ENCODE measurements around the gene MS4A7. TPM values are rescaled to one million over a fixed set of nuclear protein-coding genes. Genes with fewer than 3 reads are reported as not detected.

Gene MS4A7
- total RNA-seq, 1 experiment from 2014 or later: not detected

Other genes with a start within 250 kb of the MS4A7 start
- gene MS4A6A, start 195.4 kb upstream of the MS4A7 start, total RNA-seq (2014; rRNA removed): not detected in 2 replicates
- gene MS4A4E, start 135.4 kb upstream of the MS4A7 start, total RNA-seq (2014; rRNA removed): not detected in 2 replicates
- not detected in 2 replicates for gene MS4A4A, start 97.9 kb upstream of the MS4A7 start, total RNA-seq (2014; rRNA removed)
- gene MS4A6E, start 51.3 kb upstream of the MS4A7 start, total RNA-seq (2014; rRNA removed): not detected in 2 replicates
- 0.11 TPM in 1 of 2 replicates, not detected in the other for gene MS4A14, start 17.9 kb downstream of the MS4A7 start, total RNA-seq (2014; rRNA removed)
- not detected in 2 replicates for gene MS4A5, start 51.0 kb downstream of the MS4A7 start, total RNA-seq (2014; rRNA removed)
- not detected in 2 replicates for gene MS4A1, start 77.3 kb downstream of the MS4A7 start, total RNA-seq (2014; rRNA removed)
- 1.4 TPM in 1 of 2 replicates, not detected in the other for gene MS4A12, start 114.2 kb downstream of the MS4A7 start, total RNA-seq (2014; rRNA removed)
- not detected in 2 replicates for gene MS4A13, start 136.9 kb downstream of the MS4A7 start, total RNA-seq (2014; rRNA removed)